OCI-LY3 (cell line): Measurements from ENCODE around the gene PCNA.

ENCODE experiments used
- EZH2phosphoT487 ChIP-seq: fragments of 200-600 bp; shearing (Covaris generic); IDR thresholded peaks from 2 replicates; pipeline ENCODE4 v1.6.1; 2018; ENCODE audit warnings: antibody characterized with exemption, mixed run types, low read depth
- TF ChIP-seq, protein P1 (sequence below): fragments of 200-600, 300-600 bp; sonication (generic); IDR thresholded peaks from 2 replicates; pipeline ENCODE4 v1.5.1; 2014; ENCODE audit warnings: antibody characterized with exemption, low read length, low read depth

DNA sequence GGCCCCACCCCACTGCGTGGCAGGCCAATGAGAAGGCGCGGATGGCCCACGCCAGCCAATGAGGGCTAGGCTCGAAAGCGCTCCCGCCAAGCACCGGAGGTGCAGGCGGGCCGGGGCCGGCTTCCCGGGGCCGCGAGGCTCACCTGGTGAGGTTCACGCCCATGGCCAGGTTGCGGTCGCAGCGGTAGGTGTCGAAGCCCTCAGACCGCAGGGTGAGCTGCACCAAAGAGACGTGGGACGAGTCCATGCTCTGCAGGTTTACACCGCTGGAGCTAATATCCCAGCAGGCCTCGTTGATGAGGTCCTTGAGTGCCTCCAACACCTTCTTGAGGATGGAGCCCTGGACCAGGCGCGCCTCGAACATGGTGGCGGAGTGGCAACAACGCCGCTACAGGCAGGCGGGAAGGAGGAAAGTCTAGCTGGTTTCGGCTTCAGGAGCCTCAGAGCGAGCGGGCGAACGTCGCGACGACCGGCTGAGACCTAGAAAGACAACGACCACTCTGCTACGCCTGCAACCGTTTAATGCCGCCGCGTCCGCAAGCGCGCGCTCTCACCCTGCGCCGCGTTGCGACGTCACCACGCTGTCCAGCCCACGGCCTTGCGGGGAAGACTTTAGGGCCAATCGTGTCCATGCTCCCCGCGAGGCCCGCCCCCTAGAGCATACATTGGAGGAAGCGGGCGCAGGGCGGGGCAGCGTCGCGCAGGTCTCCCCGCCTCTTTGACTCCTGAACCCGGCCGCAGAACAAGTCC lies at the start of gene PCNA:
- TF ChIP-seq, protein P1, sequence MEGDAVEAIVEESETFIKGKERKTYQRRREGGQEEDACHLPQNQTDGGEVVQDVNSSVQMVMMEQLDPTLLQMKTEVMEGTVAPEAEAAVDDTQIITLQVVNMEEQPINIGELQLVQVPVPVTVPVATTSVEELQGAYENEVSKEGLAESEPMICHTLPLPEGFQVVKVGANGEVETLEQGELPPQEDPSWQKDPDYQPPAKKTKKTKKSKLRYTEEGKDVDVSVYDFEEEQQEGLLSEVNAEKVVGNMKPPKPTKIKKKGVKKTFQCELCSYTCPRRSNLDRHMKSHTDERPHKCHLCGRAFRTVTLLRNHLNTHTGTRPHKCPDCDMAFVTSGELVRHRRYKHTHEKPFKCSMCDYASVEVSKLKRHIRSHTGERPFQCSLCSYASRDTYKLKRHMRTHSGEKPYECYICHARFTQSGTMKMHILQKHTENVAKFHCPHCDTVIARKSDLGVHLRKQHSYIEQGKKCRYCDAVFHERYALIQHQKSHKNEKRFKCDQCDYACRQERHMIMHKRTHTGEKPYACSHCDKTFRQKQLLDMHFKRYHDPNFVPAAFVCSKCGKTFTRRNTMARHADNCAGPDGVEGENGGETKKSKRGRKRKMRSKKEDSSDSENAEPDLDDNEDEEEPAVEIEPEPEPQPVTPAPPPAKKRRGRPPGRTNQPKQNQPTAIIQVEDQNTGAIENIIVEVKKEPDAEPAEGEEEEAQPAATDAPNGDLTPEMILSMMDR = no peak
- no peak for TF ChIP-seq EZH2phosphoT487
